ENCODE measurements around the gene TMEM117.

The TMEM117 gene

GRCh38 chr12:43816168-43816567 lies 19.7 kb upstream of the TMEM117 start:
- no peak overlapping the region for H3K4me3 ChIP-seq (ENCODE audit: low read depth, low read length, poor library complexity, severe bottlenecking)
- TF ChIP-seq, protein P1, sequence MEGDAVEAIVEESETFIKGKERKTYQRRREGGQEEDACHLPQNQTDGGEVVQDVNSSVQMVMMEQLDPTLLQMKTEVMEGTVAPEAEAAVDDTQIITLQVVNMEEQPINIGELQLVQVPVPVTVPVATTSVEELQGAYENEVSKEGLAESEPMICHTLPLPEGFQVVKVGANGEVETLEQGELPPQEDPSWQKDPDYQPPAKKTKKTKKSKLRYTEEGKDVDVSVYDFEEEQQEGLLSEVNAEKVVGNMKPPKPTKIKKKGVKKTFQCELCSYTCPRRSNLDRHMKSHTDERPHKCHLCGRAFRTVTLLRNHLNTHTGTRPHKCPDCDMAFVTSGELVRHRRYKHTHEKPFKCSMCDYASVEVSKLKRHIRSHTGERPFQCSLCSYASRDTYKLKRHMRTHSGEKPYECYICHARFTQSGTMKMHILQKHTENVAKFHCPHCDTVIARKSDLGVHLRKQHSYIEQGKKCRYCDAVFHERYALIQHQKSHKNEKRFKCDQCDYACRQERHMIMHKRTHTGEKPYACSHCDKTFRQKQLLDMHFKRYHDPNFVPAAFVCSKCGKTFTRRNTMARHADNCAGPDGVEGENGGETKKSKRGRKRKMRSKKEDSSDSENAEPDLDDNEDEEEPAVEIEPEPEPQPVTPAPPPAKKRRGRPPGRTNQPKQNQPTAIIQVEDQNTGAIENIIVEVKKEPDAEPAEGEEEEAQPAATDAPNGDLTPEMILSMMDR (IDR thresholded peaks at IDR 0.05; ENCODE audit: low read length), result no peak
- TF ChIP-seq EZH2 (IDR thresholded peaks at IDR 0.05; ENCODE audit: borderline replicate concordance, low read length), result no peak
- H3K9ac ChIP-seq (ENCODE audit: low read length), result no peak overlapping the region
- no peak overlapping the region for H3K4me2 ChIP-seq (ENCODE audit: low read length)
- H2AFZ ChIP-seq (ENCODE audit: low read length), result no peak overlapping the region
- H3K36me3 ChIP-seq (ENCODE audit: insufficient read depth, low read length), result no peaks in the 10 kb centered on the region
- no peaks in the 10 kb centered on the region for H4K20me1 ChIP-seq (ENCODE audit: insufficient read depth, low read length)
- no peaks in the 10 kb centered on the region for H3F3A ChIP-seq (ENCODE audit: insufficient read depth, low read length)
- no peaks in the 10 kb centered on the region for H3K9me2 ChIP-seq (ENCODE audit: low read depth, low read length)
- H3K4me1 ChIP-seq (ENCODE audit: insufficient read depth, low read length, severe bottlenecking), result no peaks in the 10 kb centered on the region
- no peaks in the 10 kb centered on the region for H3K79me2 ChIP-seq (ENCODE audit: insufficient read depth, low read length)
- no peaks in the 10 kb centered on the region for H3K27me3 ChIP-seq (ENCODE audit: insufficient read depth, low read length)
- H3K27ac ChIP-seq (ENCODE audit: low read depth, low read length, poor library complexity, severe bottlenecking), result no peak overlapping the region
- no peaks in the 10 kb centered on the region for H3K9me3 ChIP-seq (ENCODE audit: low read length)

- no peaks in the 10 kb centered on the region for H4K20me1 ChIP-seq (ENCODE audit: insufficient read depth, low read length)
- no peak overlapping the region for H2AFZ ChIP-seq (ENCODE audit: low read length)
- no peaks in the 10 kb centered on the region for H3K79me2 ChIP-seq (ENCODE audit: insufficient read depth, low read length)
- H3K9ac ChIP-seq (ENCODE audit: low read length), result no peak overlapping the region
- no peak overlapping the region for H3K4me2 ChIP-seq (ENCODE audit: low read length)
- H3K9me2 ChIP-seq (ENCODE audit: low read depth, low read length), result no peaks in the 10 kb centered on the region
- H3K27ac ChIP-seq (ENCODE audit: low read depth, low read length, poor library complexity, severe bottlenecking), result no peak overlapping the region
- H3K9me3 ChIP-seq (ENCODE audit: low read length), result no peaks in the 10 kb centered on the region
- H3K27me3 ChIP-seq (ENCODE audit: insufficient read depth, low read length), result 0 out of 2 replicates have a peak, but pooled peaks cover under 1% of the 10 kb centered on the region
- TF ChIP-seq EZH2 (IDR thresholded peaks at IDR 0.05; ENCODE audit: borderline replicate concordance, low read length), result no peak
- TF ChIP-seq, protein P1 (IDR thresholded peaks at IDR 0.05; ENCODE audit: low read length), result no peak
- H3K36me3 ChIP-seq (ENCODE audit: insufficient read depth, low read length), result no peaks in the 10 kb centered on the region
- no peaks in the 10 kb centered on the region for H3K4me1 ChIP-seq (ENCODE audit: insufficient read depth, low read length, severe bottlenecking)
- H3K4me3 ChIP-seq (ENCODE audit: low read depth, low read length, poor library complexity, severe bottlenecking), result no peak overlapping the region
- H3F3A ChIP-seq (ENCODE audit: insufficient read depth, low read length), result no peaks in the 10 kb centered on the region
Measured at GRCh38 chr12:43824207-43824775, 11.6 kb upstream of the TMEM117 start.

DNA sequence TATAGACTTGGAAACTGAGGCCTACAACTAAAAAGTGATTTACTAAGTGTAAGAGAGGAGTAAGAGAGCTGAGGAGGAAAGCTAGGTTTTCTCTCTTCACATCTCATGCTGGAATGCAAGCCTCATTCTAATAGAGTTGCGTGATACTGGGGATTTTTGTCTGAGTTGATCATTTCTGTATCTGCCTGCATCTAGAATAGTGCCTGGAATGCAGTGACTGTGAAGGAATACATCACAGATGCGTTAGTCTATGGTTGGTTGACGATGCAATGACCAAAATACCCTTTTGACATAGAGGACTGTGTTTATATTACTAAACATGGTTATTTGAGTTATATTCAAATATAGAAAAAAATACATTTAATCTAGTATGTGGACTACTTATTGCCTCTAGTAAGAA lies 9.2 kb upstream of the TMEM117 start:
- Histone ChIP-seq H3F3A (ENCODE audit: insufficient read depth, low read length) (no peaks in the 10 kb centered on the region), H3K4me3 (ENCODE audit: low read depth, low read length, poor library complexity, severe bottlenecking) (no peak overlapping the region), H3K27ac (ENCODE audit: low read depth, low read length, poor library complexity, severe bottlenecking) (no peak overlapping the region), H3K9ac (ENCODE audit: low read length) (no peak overlapping the region), H3K27me3 (ENCODE audit: insufficient read depth, low read length) (0 out of 2 replicates have a peak, but pooled peaks cover 3% of the 10 kb centered on the region), H2AFZ (ENCODE audit: low read length) (no peak overlapping the region), H3K9me3 (ENCODE audit: low read length) (no peaks in the 10 kb centered on the region), H3K4me1 (ENCODE audit: insufficient read depth, low read length, severe bottlenecking) (no peaks in the 10 kb centered on the region), H3K9me2 (ENCODE audit: low read depth, low read length) (no peaks in the 10 kb centered on the region), H3K4me2 (ENCODE audit: low read length) (no peak overlapping the region), H4K20me1 (ENCODE audit: insufficient read depth, low read length) (no peaks in the 10 kb centered on the region), H3K79me2 (ENCODE audit: insufficient read depth, low read length) (no peaks in the 10 kb centered on the region), H3K36me3 (ENCODE audit: insufficient read depth, low read length) (no peaks in the 10 kb centered on the region)
- TF ChIP-seq EZH2 (IDR thresholded peaks at IDR 0.05; ENCODE audit: borderline replicate concordance, low read length), result no peak

DNA sequence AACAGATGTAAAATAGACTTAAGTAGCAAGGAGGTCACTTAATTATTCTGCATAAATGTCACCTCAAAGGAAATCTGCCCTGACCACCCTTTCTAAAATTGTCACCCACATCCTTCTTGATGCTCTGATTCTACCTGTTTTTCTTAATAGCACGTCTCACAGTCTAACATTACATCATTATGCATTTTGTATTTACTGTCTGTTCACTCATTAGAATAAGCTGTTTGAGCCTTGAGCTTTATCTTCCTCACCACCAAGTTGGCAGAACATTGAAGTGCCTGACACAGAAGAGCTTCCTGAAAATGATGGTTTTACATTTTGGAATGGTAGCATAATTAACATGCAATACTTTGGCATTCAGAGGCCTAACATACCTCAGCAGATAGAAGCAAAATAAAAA lies 8.8 kb upstream of the TMEM117 start:
- H3K4me2 ChIP-seq (ENCODE audit: low read length), result no peak overlapping the region
- H2AFZ ChIP-seq (ENCODE audit: low read length), result no peak overlapping the region
- no peaks in the 10 kb centered on the region for H3K36me3 ChIP-seq (ENCODE audit: insufficient read depth, low read length)
- TF ChIP-seq EZH2 (IDR thresholded peaks at IDR 0.05; ENCODE audit: borderline replicate concordance, low read length), result no peak
- TF ChIP-seq, protein P1 (IDR thresholded peaks at IDR 0.05; ENCODE audit: low read length), result no peak
- H3K27ac ChIP-seq (ENCODE audit: low read depth, low read length, poor library complexity, severe bottlenecking), result no peak overlapping the region
- no peak overlapping the region for H3K9ac ChIP-seq (ENCODE audit: low read length)
- H3K9me2 ChIP-seq (ENCODE audit: low read depth, low read length), result no peaks in the 10 kb centered on the region
- H3K4me1 ChIP-seq (ENCODE audit: insufficient read depth, low read length, severe bottlenecking), result no peaks in the 10 kb centered on the region
- H3K4me3 ChIP-seq (ENCODE audit: low read depth, low read length, poor library complexity, severe bottlenecking), result no peak overlapping the region
- no peaks in the 10 kb centered on the region for H3K79me2 ChIP-seq (ENCODE audit: insufficient read depth, low read length)
- H3K9me3 ChIP-seq (ENCODE audit: low read length), result no peaks in the 10 kb centered on the region
- 0 out of 2 replicates have a peak, but pooled peaks cover 3% of the 10 kb centered on the region for H3K27me3 ChIP-seq (ENCODE audit: insufficient read depth, low read length)
- H4K20me1 ChIP-seq (ENCODE audit: insufficient read depth, low read length), result no peaks in the 10 kb centered on the region
- H3F3A ChIP-seq (ENCODE audit: insufficient read depth, low read length), result no peaks in the 10 kb centered on the region

Measured in OCI-LY1 (cell line).